SK-N-SH treated with all-trans-retinoic acid at 6 μM for 48 hours (cell line): ENCODE measurements around the gene TNS1.

Source experiments
- BACH2 ChIP-seq: fragments of 250-450 bp; sonication (Bioruptor Pico); IDR thresholded peaks from 2 replicates; pipeline ENCODE4 v1.9.0; 2021; ENCODE audit warnings: mild to moderate bottlenecking, borderline replicate concordance
- CSDC2 ChIP-seq: fragments of 250-450 bp; sonication (Bioruptor Pico); IDR thresholded peaks from 2 replicates; pipeline ENCODE4 v1.5.0; 2020; ENCODE audit warnings: mild to moderate bottlenecking, moderate library complexity
- ESRRG ChIP-seq: fragments of 250-450 bp; sonication (Bioruptor Pico); IDR thresholded peaks from 2 replicates; pipeline ENCODE4 v1.6.1; 2021; ENCODE audit warnings: mild to moderate bottlenecking
- TSHZ2 ChIP-seq: fragments of 250-450 bp; sonication (Bioruptor Pico); IDR thresholded peaks from 2 replicates; pipeline ENCODE4 v1.5.0; 2020; ENCODE audit warnings: mild to moderate bottlenecking, moderate library complexity
- ZNF70 ChIP-seq: fragments of 450-650 bp; formaldehyde crosslinking; IDR thresholded peaks from 2 replicates; pipeline ENCODE4 v1.5.0; 2020; ENCODE audit warnings: mild to moderate bottlenecking, moderate library complexity
- TF ChIP-seq, protein P1 (sequence below): fragments of 250-450 bp; sonication (Bioruptor Pico); IDR thresholded peaks from 2 replicates; pipeline ENCODE4 v1.8.0; 2020; ENCODE audit warnings: mild to moderate bottlenecking, moderate library complexity, borderline replicate concordance
- TF ChIP-seq, protein P2 (sequence below): fragments of 250-450 bp; sonication (Bioruptor Pico); IDR thresholded peaks from 2 replicates; pipeline ENCODE4 v1.5.1; 2021; ENCODE audit warnings: mild to moderate bottlenecking, moderate library complexity

DNA sequence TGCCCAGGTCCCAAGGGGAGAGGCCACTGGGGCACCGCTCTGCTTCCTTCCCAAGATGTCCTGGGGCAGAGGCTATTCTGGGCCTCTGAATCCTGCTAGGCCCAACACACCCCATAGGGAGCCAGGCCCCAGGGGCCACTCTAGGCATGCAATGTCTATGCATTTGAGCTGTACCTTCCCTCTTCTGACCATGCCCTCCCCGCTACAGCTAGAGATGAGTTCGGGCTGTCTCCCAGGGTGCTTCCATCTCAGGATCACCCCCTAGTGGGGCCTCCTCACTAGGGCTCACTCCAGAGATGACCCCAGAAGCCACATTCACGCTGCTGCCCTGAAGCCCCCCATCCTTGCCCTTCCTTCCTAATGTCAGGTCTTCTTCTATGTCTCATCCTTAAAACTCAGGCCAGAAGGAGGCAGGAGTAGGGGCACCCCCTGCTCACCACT, 54.4 kb downstream of the TNS1 start:
- TF ChIP-seq ZNF70 (CRISPR knock-in tag): no peak
- TF ChIP-seq, protein P1, sequence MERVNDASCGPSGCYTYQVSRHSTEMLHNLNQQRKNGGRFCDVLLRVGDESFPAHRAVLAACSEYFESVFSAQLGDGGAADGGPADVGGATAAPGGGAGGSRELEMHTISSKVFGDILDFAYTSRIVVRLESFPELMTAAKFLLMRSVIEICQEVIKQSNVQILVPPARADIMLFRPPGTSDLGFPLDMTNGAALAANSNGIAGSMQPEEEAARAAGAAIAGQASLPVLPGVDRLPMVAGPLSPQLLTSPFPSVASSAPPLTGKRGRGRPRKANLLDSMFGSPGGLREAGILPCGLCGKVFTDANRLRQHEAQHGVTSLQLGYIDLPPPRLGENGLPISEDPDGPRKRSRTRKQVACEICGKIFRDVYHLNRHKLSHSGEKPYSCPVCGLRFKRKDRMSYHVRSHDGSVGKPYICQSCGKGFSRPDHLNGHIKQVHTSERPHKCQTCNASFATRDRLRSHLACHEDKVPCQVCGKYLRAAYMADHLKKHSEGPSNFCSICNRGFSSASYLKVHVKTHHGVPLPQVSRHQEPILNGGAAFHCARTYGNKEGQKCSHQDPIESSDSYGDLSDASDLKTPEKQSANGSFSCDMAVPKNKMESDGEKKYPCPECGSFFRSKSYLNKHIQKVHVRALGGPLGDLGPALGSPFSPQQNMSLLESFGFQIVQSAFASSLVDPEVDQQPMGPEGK (CRISPR knock-in tag): no peak
- no peak for TF ChIP-seq ESRRG
- TF ChIP-seq BACH2 (CRISPR knock-in tag): no peak
- TF ChIP-seq, protein P2, sequence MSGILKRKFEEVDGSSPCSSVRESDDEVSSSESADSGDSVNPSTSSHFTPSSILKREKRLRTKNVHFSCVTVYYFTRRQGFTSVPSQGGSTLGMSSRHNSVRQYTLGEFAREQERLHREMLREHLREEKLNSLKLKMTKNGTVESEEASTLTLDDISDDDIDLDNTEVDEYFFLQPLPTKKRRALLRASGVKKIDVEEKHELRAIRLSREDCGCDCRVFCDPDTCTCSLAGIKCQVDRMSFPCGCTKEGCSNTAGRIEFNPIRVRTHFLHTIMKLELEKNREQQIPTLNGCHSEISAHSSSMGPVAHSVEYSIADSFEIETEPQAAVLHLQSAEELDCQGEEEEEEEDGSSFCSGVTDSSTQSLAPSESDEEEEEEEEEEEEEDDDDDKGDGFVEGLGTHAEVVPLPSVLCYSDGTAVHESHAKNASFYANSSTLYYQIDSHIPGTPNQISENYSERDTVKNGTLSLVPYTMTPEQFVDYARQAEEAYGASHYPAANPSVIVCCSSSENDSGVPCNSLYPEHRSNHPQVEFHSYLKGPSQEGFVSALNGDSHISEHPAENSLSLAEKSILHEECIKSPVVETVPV (CRISPR knock-in tag): no peak
- no peak for TF ChIP-seq TSHZ2 (CRISPR knock-in tag)
- no peak for TF ChIP-seq CSDC2 (CRISPR knock-in tag)
